Measurements from ENCODE around the gene HASPIN.
"Not testable (repeated sequence)": the region's sequence is repeated elsewhere in the genome, so short reads cannot be mapped to it uniquely, and the experiment has no call there.

The HASPIN gene

DNA sequence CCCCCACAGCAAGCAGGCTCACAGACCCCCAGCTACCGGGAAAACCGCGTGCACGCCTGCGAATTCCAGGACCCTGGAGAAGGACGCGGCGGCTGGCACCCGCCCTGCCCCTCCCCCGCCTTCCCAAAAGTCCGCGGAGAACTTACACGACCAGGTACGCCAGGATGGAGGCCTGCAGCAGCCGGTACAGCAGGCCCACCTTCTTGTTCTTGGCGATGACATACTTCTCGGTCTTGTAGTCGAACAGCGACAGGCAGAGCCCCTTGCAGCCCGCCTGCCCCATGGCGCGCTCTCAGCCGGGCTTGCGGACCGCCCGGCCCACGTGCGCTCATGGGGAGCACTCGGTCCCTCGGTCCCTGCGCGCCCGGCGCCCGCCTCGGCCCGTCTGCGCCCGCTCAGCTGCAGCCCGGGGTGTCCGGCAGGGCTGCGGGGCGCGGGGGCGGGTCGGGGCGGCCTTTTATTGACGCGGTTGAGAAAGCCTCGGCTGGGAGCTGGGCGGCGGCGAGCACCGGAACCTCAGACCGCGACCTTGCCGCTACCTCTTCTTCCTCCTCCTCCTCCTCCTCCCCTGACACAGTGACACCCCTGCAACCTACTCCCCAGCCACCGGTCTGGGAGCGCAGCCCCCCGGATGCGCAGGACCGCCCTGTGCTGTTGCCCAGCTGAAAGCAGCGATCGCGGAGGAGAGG lies 27.8 kb upstream of the HASPIN start, which contains the start of gene P2RX5:
Gene P2RX5 (minus strand): TSS at position 433 of the 689 bp plus-strand sequence. CDS start 150 bp downstream, at position 283.
- DNase-seq (ENCODE audit: low read depth in 3 of 3): peak in 2 of 3 donors; percentile 9 to 38

DNA sequence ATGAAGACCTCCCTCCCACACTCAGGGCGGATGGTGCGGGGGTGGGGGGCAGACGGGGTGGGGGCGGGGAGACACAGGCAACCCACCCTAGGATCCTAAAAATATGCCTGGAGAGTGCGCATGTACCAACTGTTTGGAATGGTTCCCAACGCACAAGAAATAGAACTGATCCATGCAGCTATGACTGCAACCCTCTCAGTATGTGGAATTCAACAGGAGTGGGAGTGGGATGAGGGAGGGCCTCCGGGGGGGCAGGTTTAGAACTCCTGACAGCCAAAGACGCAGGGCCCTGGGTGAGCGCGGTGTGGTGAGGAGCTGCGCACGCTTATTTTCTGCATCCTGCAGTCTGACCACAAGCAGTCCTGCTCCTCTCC lies 26.6 kb upstream of the HASPIN start:
- no peak for DNase-seq (ENCODE audit: low read depth in 3 of 3)

DNA sequence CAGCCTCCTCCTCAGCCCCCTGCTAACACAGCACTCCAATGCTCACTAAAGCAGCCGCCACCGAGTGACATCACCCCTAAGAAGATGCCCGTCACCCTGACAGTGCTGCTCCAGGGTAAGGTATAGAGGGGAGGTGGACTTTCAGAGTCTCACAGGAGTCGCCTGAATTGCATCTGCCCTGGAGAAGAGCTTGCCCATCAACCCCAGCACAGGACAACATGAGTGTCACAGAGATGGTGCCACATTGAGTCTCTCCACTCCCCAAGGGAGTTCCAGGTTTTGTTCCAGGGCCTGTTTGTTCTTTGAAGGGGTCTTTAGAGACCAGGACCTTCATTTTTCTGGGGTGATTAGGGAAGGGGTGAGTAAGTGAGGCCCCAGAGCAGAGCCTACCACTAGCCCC lies 25.6 kb upstream of the HASPIN start:
- DNase-seq (ENCODE audit: low read depth in 3 of 3): no peak

DNA sequence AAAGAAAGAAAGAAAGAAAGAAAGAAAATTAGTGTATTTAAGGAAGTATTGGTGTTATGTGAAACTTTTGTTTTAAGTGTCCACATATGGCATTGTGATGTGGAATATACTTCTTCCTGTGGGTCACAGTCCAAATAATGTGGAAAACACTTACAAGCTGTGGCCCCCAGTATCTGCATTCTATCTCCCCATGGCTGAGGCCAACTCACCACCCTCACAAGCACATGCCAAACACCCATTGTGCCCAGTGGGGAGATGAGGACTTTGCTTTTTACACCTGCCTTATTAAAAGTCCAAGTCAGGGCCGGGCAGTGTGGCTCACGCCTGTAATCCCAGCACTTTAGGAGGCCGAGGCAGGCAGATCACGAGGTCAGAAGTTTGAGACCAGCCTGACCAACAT lies 23.8 kb upstream of the HASPIN start:
- no peak for DNase-seq (ENCODE audit: low read depth in 3 of 3)

DNA sequence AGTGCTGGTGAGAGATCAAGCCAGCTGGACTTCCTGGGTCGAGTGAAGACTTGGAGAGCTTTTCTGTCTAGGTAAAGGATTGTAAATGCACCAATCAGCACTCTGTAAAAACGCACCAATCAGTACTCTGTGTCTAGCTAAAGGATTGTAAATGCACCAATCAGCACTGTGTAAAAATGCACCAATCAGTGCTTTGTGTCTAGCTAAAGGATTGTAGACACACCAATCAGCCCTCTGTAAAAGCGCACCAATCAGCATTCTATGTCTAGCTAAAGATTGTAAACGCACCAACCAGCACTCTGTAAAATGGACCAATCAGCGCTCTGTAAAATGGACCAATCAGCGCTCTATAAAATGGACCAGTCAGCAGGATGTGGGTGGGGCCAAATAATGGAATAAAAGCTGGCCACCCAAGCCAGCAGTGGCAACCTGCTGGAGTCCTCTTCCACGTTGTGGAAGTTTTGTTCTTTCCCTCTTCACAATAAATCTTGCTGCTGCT lies 21.6 kb upstream of the HASPIN start:
- DNase-seq (ENCODE audit: low read depth in 3 of 3): not testable (repeated sequence)

DNA sequence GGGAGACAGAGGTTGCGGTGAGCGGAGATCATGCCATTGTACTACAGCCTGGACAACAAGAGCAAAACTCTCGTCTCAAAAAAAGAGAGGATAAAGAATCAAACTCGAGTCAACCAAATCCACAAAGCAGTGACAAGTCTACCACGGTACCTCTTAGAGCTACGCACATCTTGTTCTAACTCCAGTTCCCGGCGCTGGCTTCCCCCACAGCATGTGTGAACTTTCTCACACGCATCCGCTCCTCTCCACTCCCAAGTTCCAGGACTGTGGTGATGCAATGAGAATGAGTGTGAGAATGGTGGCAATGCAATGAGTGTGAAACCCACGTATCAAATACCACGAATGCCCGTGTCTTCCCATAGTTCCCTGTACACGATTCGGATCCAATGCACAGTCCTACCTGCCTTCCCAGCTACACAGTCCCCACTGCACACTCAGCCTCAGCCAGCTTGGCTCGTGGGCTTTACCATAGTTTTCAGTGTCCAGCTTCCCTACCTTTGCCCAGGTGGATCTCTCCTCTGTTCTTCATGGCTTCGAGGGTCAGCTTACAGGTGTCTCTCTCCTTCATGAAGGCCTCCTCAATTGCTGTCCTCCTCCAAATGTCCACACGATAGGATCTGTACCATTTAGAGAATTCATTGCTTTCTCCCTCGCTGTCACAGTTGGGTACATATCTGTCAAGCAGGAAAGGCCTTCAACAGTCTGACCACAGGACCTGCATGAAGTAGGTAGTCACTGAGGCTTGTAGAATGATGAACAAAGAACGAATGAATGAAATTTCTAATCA lies 18.6 kb upstream of the HASPIN start:
- no peak for DNase-seq (ENCODE audit: low read depth in 3 of 3)

DNA sequence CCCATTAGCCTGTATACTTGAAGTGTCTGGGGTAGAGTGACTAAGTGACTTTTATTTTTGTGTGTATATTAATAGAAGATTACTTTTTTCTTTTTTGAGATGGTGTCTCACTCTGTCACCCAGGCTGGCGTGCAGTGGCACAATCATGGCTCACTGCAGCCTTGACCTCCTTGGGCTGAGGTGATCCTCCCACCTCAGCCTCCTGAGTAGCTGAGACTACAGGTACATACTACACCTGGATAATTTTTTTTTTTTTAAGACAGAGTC lies 18.1 kb upstream of the HASPIN start:
- DNase-seq (ENCODE audit: low read depth in 3 of 3): not testable (repeated sequence)

DNA sequence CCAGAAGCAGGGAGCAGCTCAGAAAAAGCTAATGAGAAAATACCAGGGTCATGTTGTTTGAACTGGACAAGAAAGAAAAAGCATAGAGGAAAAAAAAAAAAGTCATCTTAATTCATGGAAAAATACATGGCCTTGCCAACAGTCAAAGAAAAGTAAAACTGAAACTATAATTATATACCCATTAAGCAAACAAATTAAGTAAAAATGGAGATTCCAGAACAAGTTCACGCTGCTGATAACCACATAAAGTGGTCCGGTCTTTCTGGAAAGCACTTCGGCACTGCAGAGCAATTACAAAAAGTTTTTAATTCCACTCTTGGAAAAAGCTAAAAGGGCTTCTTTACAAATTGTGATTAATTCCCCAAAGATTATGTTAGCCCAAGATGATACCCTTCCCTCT lies 15.3 kb upstream of the HASPIN start:
- DNase-seq (ENCODE audit: low read depth in 3 of 3): no peak

DNA sequence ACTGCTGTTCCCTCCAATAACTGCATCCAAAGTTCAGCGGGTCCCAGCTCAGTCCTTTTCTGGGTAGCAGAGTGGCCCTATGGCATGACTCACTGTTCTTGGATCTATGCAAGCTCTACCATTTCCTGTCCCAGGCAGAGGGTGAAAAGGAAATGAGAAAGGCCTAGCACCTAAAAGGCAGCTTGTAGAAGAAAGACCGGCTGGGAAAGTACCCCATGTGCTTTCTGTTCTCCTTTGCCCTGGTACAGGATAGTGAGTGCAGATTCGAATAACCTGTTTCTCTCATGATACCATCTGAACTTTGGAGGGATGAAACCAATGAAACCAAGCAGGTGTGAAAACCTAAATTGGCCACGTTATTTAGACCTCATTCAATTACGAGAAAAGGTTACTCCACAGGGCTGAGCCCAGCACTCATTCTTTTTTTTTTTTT lies 12.7 kb upstream of the HASPIN start:
- peak; percentile 56 to 67 (median 58) for DNase-seq (ENCODE audit: low read depth in 3 of 3)

DNA sequence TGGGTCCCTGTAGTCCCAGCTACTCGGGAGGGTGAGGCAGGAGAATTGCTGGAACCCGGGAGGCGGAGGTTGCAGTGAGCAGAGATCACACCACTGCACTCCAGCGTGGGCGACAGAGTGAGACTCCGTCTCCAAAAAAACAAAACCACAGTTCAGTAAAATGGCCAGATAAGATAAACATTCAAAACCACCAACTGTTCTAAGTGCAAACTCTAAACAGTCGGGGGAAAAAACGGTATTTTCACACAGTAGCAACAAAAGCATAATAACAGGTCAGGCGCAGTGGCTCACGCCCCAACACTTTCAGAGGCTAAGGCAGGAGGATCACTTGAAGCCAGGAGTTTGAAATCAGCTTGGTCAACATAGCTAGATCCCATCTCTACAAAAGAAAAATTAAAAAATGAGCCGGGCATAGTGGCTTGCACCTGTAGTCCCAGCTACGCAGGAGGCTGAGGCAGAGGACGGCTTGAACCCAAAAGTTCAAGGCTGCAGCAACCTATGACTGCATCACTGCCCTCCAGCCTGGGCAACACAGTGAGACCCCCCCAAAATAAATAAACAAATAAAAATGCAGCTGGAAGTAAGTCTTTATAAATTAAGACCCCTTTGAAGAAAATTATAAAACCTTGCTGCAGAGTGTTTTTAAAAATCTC lies 10.8 kb upstream of the HASPIN start:
- DNase-seq (ENCODE audit: low read depth in 3 of 3): no peak

DNA sequence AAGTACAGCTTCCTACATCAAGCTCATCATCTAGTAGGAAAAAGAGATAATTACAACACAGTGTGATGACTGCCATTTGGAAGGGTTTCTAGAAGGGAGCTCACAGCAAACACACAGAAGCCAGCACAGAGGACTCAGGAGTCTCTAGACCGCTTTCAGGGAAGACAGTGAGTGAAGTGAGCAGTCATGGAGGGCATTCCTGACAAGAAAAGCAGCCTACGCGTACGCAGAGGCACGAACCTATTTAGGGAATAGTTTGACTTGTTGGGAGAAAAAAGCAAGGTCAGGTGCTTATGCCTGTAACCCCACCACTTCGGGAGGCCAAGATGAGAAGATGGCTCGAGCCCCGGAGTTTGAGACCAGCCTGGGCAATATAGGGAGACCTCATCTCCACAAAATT lies 8.4 kb upstream of the HASPIN start:
- no peak for DNase-seq (ENCODE audit: low read depth in 3 of 3)

DNA sequence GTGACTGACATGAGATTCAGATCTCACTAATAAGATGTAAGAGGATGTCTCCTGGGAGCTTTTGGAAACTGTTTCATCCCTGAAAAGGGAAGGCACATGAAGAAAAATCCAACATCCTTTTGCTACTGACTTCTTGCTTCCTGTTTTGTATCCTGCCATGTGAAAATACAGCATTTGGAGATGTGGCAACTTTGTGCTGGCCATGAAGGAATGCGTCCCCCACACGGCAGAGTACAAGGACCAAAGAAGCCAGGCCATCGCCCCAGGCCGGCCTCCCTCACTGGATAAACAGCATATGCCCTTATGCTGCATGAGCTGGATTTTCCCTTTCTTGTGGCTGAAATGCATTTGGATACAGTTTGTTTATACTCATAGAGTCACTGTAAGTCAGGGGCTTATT lies 5.5 kb upstream of the HASPIN start:
- DNase-seq (ENCODE audit: low read depth in 3 of 3): no peak

DNA sequence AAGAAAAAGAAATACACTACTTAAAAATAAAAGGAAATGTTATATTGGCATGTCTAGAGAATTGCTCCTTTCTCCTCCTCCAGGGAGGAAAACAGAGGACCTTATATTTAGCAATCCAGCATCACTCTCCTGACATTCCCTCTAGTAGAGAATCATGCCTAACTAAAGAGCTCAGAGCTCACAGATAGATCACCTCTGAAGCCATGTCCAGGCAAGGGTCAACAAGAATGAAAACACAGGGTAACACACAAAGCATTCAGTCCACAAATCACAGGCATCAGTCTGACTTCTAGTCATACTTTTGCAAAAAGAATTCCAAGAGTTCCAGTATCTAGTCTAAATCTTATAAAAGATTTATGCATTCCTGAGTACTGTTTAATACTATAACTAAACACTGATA lies 4.4 kb upstream of the HASPIN start:
- DNase-seq (ENCODE audit: low read depth in 3 of 3): no peak

DNA sequence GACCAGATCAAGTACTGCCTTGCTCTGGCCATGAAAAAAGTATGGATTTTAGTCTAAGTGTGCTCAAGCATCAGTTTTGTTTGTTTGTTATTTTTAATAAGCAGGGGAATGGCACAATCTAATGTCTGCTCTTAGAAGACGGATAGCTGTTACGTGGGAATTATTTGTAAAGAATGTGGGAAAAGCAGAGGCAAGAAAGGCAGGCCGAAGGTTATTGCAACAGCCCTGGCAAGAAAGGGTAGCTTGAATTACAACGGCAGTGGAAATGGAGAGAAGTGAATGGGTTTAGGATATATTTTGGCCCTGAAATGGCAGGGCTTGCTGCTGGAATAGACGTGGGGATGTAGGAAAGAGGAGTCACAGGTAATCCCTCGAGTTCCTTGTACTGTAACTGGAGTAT lies 987 bp upstream of the HASPIN start:
- DNase-seq (ENCODE audit: low read depth in 3 of 3): no peak

DNA sequence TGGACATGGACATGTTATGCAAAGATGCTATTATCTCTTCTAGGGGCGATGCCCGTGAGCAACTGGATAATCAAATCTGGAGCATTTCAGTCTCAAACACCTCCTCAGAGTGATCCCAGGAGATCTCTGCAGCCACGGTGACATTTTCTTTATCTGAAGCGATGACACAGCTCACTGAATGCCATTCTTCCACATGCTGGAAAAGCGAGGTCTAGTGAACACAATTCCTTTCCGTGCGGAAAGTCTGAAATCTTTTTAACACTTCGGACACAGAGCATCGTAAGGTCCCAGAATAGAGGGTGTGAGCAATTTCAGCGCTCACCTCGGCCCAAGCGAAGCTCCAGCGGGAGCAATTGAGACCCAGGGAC lies 531 bp upstream of the HASPIN start:
- no peak for DNase-seq (ENCODE audit: low read depth in 3 of 3)

DNA sequence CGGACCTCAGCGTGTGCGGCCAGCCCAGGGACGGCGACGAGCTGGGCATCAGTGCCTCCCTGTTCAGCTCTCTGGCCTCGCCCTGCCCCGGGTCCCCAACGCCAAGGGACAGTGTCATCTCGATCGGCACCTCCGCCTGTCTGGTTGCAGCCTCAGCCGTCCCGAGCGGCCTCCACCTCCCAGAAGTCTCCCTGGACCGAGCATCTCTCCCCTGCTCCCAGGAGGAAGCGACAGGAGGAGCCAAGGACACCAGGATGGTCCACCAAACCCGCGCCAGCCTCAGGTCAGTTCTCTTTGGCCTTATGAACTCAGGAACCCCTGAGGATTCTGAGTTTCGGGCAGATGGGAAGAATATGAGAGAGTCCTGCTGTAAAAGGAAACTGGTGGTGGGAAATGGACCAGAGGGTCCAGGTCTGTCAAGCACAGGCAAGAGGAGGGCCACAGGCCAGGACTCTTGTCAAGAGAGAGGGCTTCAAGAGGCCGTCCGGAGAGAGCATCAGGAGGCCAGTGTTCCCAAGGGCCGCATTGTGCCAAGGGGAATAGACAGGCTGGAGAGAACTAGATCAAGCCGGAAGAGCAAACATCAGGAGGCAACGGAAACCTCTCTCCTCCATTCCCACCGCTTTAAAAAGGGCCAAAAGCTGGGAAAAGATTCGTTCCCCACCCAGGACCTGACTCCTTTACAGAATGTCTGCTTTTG lies 825 bp downstream of the HASPIN start:
- DNase-seq (ENCODE audit: low read depth in 3 of 3): no peak

DNA sequence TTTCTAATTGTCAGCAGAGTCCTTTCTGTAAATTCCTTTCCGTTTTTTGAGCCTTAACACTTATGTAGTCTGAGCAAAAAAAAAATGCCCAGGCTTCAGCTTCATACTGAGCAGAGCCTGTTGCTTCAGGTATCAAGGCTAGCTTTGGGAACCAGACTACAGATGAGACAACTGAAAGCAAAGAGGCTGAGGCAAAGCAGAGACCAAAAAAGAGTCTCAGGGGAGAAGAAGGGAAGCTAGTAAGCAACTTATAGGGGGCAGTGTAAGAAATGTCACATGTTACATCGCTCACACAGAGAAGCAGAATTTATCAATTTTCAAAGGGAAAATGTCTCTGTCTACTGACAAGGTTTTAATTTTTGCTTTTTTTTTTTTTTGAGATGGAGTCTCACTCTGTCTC lies 3.3 kb downstream of the HASPIN start:
- no peak for DNase-seq (ENCODE audit: low read depth in 3 of 3)

DNA sequence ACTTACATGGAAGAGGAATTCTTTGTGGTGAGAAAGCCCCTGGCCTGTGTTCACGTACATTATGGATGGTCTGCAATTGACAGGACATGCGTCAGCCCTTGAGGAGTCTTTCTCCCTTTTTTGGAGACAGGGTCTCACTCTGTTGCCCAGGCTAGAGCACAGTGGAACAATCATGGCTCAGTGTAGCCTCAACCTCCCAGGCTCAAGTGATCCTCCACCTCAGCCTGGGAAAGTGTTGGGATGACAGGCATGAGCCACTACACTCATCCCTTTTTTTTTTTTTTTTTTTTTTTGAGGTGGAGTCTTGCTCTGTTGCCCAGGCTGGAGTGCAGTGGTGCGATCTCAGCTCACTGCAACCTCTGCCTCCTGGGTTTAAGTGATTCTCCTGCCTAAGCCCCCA lies 4.4 kb downstream of the HASPIN start:
- DNase-seq (ENCODE audit: low read depth in 3 of 3): not testable (repeated sequence)

DNA sequence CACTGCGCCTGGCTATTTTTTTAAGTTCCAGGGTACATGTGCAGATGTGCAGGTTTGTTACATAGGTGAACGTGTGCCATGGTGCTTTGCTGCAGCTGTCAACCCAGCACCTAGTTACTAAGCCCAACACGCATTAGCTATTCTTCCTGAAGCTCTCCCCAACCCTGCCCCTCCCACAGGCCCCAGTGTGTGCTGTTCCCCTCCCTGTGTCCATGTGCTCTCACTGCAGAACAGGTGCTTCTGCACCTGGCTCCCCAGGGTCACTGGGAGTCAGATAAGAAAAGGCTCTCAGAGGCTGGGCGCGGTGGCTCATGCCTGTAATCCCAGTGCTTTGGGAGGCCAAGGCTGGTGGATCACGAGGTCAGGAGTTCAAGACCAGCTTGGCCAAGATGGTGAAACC lies 6.2 kb downstream of the HASPIN start:
- no peak for DNase-seq (ENCODE audit: low read depth in 3 of 3)

DNA sequence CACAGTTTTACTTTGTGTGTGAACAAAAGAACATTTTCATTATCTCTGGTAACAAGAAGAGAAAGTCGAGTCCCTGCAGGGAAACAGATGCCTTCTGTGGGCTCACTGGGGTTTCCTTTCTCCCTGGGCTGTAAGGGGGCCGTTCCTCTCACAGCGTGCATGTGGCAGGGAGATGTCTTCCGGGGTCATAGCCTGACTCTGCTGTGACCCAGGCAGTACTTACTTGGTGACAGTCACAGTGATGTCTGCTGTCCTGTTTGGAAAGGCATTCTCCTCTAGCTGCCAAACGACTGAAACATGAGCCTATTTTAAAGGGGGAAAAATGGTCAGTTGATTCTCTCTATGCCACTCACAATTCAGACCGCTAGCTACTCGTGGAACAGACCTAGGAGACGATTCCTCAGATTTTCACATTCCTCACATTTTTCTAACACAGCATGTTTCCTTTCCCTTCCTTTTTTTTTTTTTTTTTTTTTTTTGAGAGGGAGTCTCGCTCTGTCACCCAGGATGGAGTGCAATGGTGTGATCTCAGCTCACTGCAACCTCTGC lies 7.3 kb downstream of the HASPIN start:
- no peak for DNase-seq (ENCODE audit: low read depth in 3 of 3)

DNA sequence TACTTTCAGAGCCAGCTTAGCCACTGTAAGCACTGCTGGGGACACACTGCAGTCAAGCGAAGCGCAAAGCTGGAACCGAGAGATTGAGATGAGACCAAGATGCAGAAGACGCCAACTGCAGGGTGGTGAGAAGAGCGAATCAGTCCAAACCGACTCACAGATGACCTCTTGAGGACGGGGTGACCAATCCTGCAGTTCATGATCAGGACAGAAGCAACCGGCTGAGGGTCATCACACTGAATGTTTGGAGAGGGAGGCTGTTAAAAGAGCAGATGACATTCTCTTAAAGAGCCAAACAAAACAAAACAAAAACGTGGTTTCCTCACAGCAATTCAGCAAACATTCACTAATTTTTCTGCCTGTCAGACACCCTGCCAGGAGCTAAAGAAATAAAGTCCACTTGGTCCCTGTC lies 8.5 kb downstream of the HASPIN start:
- no peak for DNase-seq (ENCODE audit: low read depth in 3 of 3)

DNA sequence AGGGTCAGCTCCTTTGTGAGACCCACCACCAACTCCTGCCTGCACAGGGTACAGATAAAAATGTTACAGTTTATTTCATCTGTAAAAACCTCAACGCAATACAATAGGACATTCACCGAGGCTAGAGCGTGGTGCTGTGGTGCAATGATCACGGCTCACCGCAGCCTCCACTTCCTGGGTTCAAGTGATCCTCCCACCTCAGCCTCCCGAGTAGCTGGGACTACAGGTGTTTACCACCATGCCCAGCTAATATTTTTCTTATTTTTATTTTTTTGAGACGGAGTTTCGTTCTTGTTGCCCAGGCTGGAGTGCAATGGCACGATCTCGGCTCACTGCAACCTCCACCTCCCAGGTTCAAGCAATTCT lies 11.2 kb downstream of the HASPIN start:
- DNase-seq (ENCODE audit: low read depth in 3 of 3): not testable (repeated sequence)
